SU-DHL-6 (cell line): ENCODE data around the gene GNAO1.

ENCODE experiments used
- H2AFZ ChIP-seq: fragments of 200-600 bp; sonication (generic); 2 replicates; pipeline ENCODE4 v1.6.1; 2014; ENCODE audit warnings: low read depth, mild to moderate bottlenecking, moderate library complexity, mixed read lengths, antibody characterized with exemption, low read length; ENCODE audit not compliant: severe bottlenecking
- H3F3A ChIP-seq: fragments of 200-600 bp; shearing (Covaris generic); 2 replicates; pipeline ENCODE4 v1.6.0; 2016; ENCODE audit warnings: antibody characterized with exemption, mild to moderate bottlenecking; ENCODE audit not compliant: insufficient read depth
- H3K27ac ChIP-seq: fragments of 200-600 bp; sonication (generic); 2 replicates; pipeline ENCODE4 v1.5.1; 2016; ENCODE audit warnings: low read depth, mild to moderate bottlenecking, low read length, moderate library complexity, mixed read lengths
- H3K27me3 ChIP-seq: fragments of 200-600 bp; sonication (generic), shearing (Covaris generic); 2 replicates; pipeline ENCODE4 v1.6.0; 2014; ENCODE audit warnings: mild to moderate bottlenecking, low read length
- H3K36me3 ChIP-seq: fragments of 200-600 bp; sonication (generic); 2 replicates; pipeline ENCODE4 v1.6.1; 2014; ENCODE audit warnings: mild to moderate bottlenecking, low read length, mixed read lengths
- H3K4me2 ChIP-seq: fragments of 300-600, 200-600 bp; shearing (Covaris generic), sonication (generic); 2 replicates; pipeline ENCODE4 v1.6.0; 2014; ENCODE audit warnings: low read length, low read depth, mild to moderate bottlenecking; ENCODE audit not compliant: poor library complexity, severe bottlenecking
- H3K4me3 ChIP-seq: fragments of 200-600 bp; sonication (generic); 2 replicates; pipeline ENCODE4 v1.5.1; 2014; ENCODE audit warnings: antibody characterized with exemption, low read length, mild to moderate bottlenecking, mixed read lengths; ENCODE audit not compliant: insufficient read depth, poor library complexity, severe bottlenecking
- H3K79me2 ChIP-seq: fragments of 200-600 bp; sonication (generic); 2 replicates; pipeline ENCODE4 v1.6.1; 2014; ENCODE audit warnings: mild to moderate bottlenecking, low read length, moderate library complexity; ENCODE audit not compliant: insufficient read depth
- H3K9ac ChIP-seq: fragments of 200-600 bp; sonication (generic); 2 replicates; pipeline ENCODE4 v1.7.0; 2014; ENCODE audit warnings: mild to moderate bottlenecking, low read length
- H3K9me2 ChIP-seq: fragments of 200-600 bp; sonication (generic); replicated peaks from 2 replicates; pipeline ENCODE4 v1.6.1; 2014; ENCODE audit warnings: low read length; ENCODE audit not compliant: insufficient read depth
- H3K9me3 ChIP-seq: fragments of 200-600 bp; sonication (generic); 2 replicates; pipeline ENCODE4 v1.6.1; 2014; ENCODE audit warnings: low read length, mixed read lengths; ENCODE audit not compliant: insufficient read depth
- H4K20me1 ChIP-seq: fragments of 200-600 bp; sonication (generic); 2 replicates; pipeline ENCODE4 v1.6.1; 2014; ENCODE audit warnings: low read depth, mild to moderate bottlenecking, antibody characterized with exemption, low read length, moderate library complexity, mixed read lengths
- EZH2phosphoT487 ChIP-seq: fragments of 200-600 bp; sonication (generic), shearing (Covaris generic); conservative IDR thresholded peaks from 2 replicates; pipeline ENCODE4 v1.6.1; 2018; ENCODE audit warnings: mild to moderate bottlenecking, antibody characterized with exemption, low read length, moderate library complexity, mixed read lengths
- TF ChIP-seq, protein P1 (sequence below): fragments of 200-600 bp; sonication (generic); IDR thresholded peaks from one replicate; pipeline ENCODE4 v1.5.1; 2017; ENCODE audit warnings: antibody characterized with exemption, mild to moderate bottlenecking, low read length, moderate library complexity; ENCODE audit not compliant: insufficient read depth, poor library complexity, severe bottlenecking

GNAO1 gene

GRCh38 chr16:56272583-56272894 is 81.2 kb downstream of the GNAO1 start:
- no peak overlapping the region for H3K4me3 ChIP-seq
- no peaks in the 10 kb centered on the region for H3K27me3 ChIP-seq
- TF ChIP-seq, protein P1, sequence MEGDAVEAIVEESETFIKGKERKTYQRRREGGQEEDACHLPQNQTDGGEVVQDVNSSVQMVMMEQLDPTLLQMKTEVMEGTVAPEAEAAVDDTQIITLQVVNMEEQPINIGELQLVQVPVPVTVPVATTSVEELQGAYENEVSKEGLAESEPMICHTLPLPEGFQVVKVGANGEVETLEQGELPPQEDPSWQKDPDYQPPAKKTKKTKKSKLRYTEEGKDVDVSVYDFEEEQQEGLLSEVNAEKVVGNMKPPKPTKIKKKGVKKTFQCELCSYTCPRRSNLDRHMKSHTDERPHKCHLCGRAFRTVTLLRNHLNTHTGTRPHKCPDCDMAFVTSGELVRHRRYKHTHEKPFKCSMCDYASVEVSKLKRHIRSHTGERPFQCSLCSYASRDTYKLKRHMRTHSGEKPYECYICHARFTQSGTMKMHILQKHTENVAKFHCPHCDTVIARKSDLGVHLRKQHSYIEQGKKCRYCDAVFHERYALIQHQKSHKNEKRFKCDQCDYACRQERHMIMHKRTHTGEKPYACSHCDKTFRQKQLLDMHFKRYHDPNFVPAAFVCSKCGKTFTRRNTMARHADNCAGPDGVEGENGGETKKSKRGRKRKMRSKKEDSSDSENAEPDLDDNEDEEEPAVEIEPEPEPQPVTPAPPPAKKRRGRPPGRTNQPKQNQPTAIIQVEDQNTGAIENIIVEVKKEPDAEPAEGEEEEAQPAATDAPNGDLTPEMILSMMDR: no peak
- TF ChIP-seq EZH2phosphoT487: no peak
- H3K79me2 ChIP-seq: no peaks in the 10 kb centered on the region
- H3K27ac ChIP-seq: no peak overlapping the region
- no peaks in the 10 kb centered on the region for H3K36me3 ChIP-seq
- no peaks in the 10 kb centered on the region for H3K9me2 ChIP-seq
- no peak overlapping the region for H3K4me2 ChIP-seq
- H3K9ac ChIP-seq: no peak overlapping the region
- H3K9me3 ChIP-seq: no peaks in the 10 kb centered on the region
- H2AFZ ChIP-seq: no peak overlapping the region
- H3F3A ChIP-seq: no peaks in the 10 kb centered on the region
- H4K20me1 ChIP-seq: no peaks in the 10 kb centered on the region

- Histone ChIP-seq H3K9me3 (no peaks in the 10 kb centered on the region), H4K20me1 (no peaks in the 10 kb centered on the region), H3K36me3 (no peaks in the 10 kb centered on the region), H3K27me3 (no peaks in the 10 kb centered on the region), H3F3A (no peaks in the 10 kb centered on the region), H3K9ac (no peak overlapping the region), H3K27ac (no peak overlapping the region), H2AFZ (no peak overlapping the region), H3K4me3 (no peak overlapping the region), H3K9me2 (no peaks in the 10 kb centered on the region), H3K79me2 (no peaks in the 10 kb centered on the region), H3K4me2 (no peak overlapping the region)
- TF ChIP-seq, protein P1: no peak
- no peak for TF ChIP-seq EZH2phosphoT487
These were observed 82.3 kb downstream of the GNAO1 start for GRCh38 chr16:56273615-56274014.

- H3K36me3 ChIP-seq: no peaks in the 10 kb centered on the region
- no peaks in the 10 kb centered on the region for H3F3A ChIP-seq
- no peak overlapping the region for H3K9ac ChIP-seq
- no peak overlapping the region for H3K4me3 ChIP-seq
- no peak overlapping the region for H2AFZ ChIP-seq
- H3K9me2 ChIP-seq: no peaks in the 10 kb centered on the region
- H3K27ac ChIP-seq: no peak overlapping the region
- H3K27me3 ChIP-seq: no peaks in the 10 kb centered on the region
- no peaks in the 10 kb centered on the region for H4K20me1 ChIP-seq
- TF ChIP-seq, protein P1: no peak
- no peak for TF ChIP-seq EZH2phosphoT487
- no peak overlapping the region for H3K4me2 ChIP-seq
- no peaks in the 10 kb centered on the region for H3K9me3 ChIP-seq
- no peaks in the 10 kb centered on the region for H3K79me2 ChIP-seq
These were observed 83.1 kb downstream of the GNAO1 start for GRCh38 chr16:56274369-56274768.

- Histone ChIP-seq H3F3A (no peaks in the 10 kb centered on the region), H3K27me3 (no peaks in the 10 kb centered on the region), H3K9me3 (no peaks in the 10 kb centered on the region), H2AFZ (no peak overlapping the region), H3K4me3 (no peak overlapping the region), H3K27ac (no peak overlapping the region), H4K20me1 (no peaks in the 10 kb centered on the region), H3K4me2 (no peak overlapping the region), H3K9me2 (no peaks in the 10 kb centered on the region), H3K9ac (no peak overlapping the region), H3K79me2 (no peaks in the 10 kb centered on the region), H3K36me3 (no peaks in the 10 kb centered on the region)
- no peak for TF ChIP-seq EZH2phosphoT487
- TF ChIP-seq, protein P1: no peak
These were observed 83.8 kb downstream of the GNAO1 start for GRCh38 chr16:56275076-56275475.
